Tibial nerve (tissue), 3 donors: Measurements from ENCODE around the gene TMEM9.

ENCODE experiments used
- POLR2A ChIP-seq, 2 donors: fragments of 450-650 bp; IDR thresholded peaks; one replicate each; pipeline ENCODE4 v1.6.1; 2017; ENCODE audit warnings: antibody characterized with exemption in 2 of 2, mild to moderate bottlenecking in 2 of 2, moderate library complexity in 2 of 2
- TF ChIP-seq, protein P1 (sequence below), 5 experiments: fragments of 200-600 bp in 3 of 5; fragments of 450-650 bp in 2 of 5; sonication (generic) in 3 of 5; IDR thresholded peaks; one replicate each; pipeline ENCODE4 v1.5.1; 2016 to 2019; ENCODE audit warnings: antibody characterized with exemption in 5 of 5, mild to moderate bottlenecking in 3 of 5, moderate library complexity in 2 of 5

DNA sequence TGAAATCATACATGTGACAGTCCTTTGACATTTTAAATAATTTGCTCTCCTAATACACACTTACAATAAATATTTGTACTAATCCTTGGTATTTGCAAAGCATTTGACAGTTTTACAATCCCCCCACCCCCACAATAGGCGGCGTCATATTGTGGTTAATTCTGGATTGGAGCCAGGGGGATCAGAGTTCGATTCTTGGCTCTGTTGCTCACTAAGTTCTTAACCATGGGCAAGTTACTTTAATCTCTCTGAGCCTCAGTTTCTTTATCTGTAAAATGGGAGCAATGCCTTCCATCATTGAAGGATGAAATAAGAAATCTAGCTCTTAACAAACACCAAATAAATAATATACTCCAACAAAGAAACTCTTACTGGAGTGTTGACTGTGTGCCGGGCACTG lies 65.9 kb downstream of the TMEM9 start:
- TF ChIP-seq, protein P1, sequence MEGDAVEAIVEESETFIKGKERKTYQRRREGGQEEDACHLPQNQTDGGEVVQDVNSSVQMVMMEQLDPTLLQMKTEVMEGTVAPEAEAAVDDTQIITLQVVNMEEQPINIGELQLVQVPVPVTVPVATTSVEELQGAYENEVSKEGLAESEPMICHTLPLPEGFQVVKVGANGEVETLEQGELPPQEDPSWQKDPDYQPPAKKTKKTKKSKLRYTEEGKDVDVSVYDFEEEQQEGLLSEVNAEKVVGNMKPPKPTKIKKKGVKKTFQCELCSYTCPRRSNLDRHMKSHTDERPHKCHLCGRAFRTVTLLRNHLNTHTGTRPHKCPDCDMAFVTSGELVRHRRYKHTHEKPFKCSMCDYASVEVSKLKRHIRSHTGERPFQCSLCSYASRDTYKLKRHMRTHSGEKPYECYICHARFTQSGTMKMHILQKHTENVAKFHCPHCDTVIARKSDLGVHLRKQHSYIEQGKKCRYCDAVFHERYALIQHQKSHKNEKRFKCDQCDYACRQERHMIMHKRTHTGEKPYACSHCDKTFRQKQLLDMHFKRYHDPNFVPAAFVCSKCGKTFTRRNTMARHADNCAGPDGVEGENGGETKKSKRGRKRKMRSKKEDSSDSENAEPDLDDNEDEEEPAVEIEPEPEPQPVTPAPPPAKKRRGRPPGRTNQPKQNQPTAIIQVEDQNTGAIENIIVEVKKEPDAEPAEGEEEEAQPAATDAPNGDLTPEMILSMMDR (IDR thresholded peaks at IDR 0.05): no peak
- TF ChIP-seq POLR2A (IDR thresholded peaks at IDR 0.05): no peak
